HG03571 (cell line): ENCODE measurements around the gene CTNNA2.

Experiments
- ATAC-seq: cut with Tn5 transposase; IDR thresholded peaks from one replicate; pipeline ENCODE4 v1.9.1; 2021; ENCODE audit not compliant: unreplicated experiment

The CTNNA2 gene

DNA sequence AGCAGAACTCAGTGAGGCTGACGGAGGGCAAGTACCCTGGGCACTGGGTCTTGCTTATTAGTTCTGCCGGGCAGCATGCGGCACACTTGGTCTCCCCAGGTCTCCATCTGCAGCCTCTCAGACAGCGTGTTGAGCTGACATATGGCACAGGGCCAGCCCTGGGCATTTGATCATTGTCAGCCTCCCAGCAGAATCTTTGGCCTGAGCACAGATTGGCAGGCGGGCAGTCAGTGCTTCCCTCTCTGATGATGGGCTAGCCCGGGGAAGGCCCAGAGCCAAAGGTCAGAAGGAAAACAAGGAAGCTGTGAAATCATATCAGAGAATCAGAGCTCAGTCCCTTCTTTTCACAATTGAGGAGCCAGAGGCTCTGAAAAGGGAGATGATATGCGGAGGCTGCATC, 941.8 kb downstream of the CTNNA2 start:
- no peak for ATAC-seq

DNA sequence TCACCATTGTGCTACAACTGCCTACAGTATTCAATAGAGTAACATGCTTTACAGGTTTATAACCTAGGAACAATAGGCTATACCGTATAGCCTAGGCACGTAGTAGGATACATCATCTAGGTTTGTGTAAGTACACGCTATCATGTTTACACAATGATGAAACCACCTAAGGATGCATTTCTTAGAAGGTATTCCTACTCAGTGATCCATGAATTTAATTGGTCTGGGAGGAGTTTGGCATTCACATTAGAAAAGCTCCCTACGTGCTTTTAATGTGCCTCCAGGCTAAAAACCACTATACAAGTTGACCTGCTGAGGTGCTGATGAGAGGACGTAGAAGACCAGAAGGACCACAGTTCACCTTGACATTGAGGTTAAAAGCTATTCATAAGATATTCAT, 946.2 kb downstream of the CTNNA2 start:
- ATAC-seq = no peak

DNA sequence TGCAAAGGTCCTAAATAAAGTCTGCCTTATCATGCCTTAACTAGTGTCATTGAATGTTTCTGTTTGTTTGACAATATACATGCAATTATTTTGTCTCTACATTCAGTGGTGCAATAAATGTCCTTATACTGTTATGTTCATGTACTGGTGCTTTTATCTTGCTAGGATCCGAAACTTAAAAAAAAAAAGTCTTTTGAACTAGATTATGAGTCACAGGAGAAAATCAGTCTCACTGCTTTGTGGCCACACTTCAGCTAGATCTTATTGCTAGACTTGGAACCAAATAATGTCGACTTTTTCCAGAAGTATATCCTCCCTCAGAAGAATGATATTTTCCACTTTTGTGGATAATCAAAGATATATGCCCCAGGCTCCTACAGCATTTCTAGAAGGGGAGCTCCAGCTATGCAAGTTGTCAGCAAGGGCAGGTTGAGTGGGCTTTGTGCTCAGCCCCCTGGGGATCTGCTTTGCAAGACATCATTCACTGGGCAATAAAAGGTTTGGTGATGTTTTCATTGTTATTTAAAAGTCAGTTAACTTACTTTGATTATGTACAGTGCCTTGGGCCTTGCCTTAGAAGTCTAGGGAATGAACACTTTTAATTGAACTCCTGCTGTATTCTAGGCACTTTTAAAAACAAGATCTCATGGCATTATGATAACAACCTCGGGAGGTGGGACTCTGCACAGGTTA, 948.8 kb downstream of the CTNNA2 start:
- ATAC-seq = no peak

DNA sequence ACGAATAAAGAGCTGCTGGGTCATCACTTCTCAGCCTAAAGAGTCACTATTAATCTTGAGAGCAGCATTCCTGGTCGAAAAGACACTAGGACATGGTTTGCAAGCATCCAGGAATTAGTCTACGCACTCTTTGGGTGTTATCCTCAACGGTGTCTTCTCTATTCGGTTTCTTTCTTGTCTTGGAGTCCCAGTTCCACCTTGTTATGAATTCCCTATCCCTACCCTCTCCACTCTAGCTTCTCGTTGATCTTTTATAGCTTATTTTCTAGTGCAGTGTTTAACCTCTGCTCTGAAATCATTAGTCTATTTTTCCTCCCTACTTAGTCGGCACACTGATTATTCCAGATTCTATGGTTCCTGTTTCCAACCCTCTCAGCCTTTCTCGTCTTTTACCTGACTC, 949.8 kb downstream of the CTNNA2 start:
- no peak for ATAC-seq

DNA sequence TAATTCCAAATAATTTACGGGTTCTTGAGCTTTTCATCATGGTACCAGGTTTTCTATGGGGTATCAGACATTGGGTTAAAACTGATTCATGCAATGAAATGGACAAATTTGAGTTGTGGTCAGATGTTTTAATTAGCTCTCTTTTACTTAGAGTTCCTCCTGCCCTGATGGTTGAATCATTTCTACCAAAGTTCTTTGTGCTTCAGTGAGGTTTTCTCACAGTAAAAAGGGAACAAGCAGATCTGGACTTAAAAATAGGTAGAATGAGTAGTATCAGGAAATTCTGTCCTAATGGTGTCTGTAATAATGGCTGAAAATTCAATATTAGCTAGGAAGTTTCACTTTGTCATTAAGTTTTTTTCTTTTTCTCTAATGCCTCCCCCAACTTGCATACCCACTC, 951.4 kb downstream of the CTNNA2 start:
- ATAC-seq = no peak

DNA sequence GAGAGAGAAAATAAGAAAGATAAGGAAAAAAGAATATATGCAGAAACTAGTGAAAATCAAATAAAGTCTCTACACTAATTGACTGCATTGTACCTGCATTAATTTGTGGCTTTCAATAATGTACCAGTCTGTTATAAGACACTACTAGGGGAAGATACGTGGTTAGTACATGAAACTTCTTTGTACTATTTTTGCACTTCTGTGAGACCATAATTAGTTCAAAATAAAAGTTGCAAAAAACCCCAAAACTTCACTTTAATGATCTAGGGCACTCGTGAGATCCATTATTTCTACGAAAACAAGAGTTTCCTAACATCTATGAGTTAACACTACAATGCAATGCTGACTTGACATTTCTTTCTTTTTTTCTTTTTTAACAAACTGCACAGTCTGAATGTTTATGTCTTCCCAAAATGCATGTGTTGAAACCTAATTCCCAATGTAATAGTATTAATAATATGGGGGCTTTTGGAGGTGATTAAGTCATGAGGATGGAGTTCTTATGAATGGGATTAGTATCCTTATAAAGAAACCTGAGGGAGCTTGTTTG, 954.5 kb downstream of the CTNNA2 start:
- no peak for ATAC-seq

DNA sequence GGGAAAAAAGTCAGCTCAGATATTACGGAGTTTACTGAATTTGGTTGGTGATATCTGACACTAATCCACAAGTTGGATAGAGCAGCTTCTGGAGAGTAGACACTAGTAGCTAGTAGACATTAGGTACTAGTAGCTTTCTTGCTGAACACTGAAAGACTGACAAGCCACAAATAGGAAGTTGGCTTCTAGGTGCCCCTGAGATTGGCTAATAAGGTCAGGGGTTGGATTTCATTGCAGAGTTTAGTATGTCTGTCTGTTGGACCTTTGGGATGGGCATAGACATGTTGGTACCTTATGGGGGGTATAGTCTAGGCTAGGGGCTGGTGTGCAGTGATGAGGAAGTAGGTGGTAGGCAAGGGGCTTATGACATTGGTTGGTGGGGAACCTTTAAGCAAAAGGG, 956.6 kb downstream of the CTNNA2 start:
- ATAC-seq = no peak

DNA sequence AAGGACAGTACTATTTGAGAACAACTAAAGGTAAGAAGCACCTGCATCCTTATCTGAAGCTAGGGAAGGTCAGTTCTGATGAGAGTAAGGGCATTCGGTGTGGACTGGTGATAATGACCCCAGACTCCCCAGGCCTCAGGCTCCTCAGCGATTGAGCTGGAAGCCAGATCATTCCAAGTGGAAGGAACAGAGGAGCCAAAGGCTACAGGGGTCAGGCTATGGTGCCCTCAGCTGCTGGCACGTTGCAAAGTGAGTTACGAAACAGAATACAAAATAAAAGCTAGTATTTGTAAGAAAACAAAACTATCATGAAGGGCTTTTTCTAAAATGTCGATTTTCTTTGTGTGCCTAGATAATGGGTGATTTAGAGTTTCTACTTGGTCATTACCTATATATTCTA, 960.2 kb downstream of the CTNNA2 start:
- no peak for ATAC-seq

DNA sequence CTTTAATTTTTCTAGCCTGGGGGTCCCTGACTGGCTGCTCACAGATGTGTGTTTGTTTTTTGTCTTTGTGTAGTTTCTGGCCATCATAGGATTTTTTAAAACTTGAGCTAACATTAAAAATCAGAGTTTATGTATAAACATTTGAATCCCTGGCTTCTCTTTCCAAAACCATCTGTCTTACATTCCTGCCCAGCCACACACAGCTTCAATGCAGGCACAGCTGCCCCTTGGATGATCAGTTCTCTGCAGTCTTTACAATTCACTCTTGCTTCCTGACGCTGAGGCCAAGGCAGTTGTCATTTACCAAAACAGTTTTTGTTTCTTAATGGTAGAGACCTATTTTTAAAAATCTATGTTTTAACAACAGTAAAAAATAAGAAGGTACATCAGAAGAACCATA, 960.9 kb downstream of the CTNNA2 start:
- no peak for ATAC-seq

DNA sequence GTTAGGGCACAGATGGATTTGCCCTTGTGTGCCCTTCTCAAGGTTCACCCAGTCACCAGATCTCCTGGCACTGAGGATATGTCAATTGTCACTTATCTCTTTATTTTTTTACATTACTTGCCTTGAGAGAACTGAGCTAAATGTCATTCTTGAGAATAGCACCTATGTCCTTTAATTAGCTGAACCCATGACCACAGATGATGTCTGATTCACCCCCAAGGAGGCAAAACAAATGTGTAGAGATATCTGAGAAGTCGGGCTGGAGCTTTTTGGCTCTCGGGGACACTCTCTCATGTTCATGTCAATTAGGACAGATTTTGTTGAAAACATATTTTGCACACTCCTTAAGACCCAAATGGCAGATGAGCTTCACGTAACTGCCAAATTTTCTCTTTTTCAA, 963.1 kb downstream of the CTNNA2 start:
- no peak for ATAC-seq

DNA sequence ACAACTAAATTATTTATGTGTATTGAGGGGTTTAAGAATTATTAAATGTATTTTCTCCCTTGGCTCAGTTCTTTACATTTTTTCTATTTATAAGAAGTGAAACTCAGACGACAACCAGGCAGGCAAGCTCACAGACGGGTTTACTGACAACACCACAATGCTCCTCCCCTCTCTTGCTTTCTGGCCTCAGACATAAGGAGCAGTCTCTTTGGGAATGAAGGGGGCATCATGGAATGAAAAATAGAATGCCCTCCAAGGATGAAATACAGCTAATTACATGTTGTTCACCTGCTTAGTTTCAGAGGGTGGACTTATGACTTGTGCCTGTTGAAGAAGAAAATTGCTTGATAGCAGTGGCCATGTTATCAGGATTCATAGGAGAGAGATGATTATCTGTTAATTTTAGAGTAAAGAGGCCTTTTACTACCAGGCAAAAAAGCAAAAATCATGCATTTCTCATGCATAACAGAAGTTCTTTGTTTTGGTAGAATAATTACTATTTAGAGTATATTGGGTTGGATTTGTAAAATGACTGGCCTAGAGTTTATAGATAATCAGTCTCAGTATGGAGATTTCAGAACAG, 963.8 kb downstream of the CTNNA2 start:
- no peak for ATAC-seq

DNA sequence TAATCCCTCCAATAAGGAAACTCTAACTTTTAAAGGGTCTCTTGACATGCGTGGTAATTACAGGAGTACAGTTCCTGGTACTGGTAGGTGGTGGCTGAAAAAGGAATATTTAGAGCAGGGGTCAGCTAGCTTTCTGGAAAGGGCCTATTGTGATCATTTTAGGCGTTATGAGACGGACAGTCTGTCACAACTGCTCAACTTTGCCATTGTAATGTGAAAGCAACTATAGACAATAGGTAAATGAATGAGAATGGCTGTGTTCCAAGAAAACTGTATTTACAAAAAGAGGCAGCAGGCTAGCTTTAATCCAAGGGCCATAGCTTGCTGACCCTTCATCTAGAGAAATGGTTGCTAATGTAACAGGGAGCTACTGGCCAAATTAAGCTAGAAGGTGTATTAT, 969.4 kb downstream of the CTNNA2 start:
- no peak for ATAC-seq

DNA sequence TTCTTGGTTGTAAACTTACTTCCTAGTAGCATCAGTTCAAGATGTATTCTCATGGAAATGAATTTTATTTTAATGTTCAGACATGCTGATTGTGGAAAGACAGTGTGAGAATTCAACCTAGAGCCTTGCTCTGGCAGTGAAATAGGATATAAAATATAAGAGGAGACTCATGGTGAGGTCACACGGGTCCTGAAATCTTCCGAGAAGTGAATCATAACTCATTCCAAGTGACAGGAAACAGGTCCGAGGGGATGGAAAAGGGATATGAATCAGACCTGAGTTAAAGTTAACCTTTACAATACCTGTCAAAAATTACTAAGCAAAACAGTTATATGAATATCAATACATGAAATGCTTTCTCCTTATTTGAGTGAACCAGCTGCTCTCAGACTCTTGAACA, 976.9 kb downstream of the CTNNA2 start:
- ATAC-seq = no peak

DNA sequence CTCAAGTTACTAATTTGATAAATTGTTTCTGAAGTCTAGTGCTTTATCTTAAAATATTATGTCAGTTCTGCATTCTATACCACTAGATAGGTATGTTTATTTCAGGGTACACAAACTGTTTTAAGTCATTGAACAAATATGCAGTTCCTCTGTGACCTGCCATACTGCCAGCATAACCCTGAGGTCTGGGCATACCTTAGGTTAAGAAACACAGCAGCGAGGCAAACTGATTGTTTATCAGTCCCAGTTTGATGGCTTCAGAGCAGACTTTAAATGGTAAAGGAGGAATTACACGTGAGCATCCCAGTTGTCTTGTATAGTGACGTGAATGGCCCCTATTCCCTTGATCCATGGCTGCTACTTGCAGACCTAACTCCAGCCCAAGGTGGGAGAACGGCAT, 978.1 kb downstream of the CTNNA2 start:
- ATAC-seq = no peak

DNA sequence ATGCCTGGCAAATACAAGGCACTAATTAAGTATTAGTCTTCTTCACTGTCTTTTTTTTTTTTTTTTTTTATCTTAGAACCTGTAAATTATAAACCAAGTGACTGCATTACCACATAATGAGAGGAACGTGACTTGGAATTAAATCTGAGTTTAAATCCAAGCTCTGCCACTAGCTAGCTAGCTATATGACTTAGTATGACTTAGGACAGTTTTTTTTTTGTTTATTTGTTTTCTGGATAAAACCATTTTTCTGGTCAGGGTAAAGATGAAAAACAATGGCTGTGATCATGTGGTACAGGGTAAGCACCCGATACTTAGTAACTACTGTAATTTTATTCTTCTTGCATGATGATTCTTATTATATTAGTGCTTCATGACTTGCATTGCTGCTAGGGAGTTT, 983.5 kb downstream of the CTNNA2 start:
- ATAC-seq = no peak

DNA sequence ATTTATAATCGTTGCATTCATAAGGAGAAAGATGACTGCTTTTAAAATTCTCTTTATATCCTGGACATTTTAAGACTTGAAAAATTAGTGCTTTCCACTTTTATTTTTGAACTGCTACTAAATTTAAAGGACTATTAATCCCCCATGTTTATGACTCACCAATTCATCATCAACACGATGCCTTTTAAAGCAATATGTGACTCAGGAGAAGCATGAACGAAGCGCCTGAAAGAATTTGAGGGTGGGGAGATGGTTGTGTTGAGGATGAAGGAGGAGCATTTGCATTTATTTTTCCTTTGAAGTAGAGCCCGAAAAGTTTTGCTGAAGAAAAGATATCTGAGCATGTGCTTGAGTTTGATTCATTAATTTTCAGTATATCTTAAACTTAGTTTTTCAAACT, 983.9 kb downstream of the CTNNA2 start:
- no peak for ATAC-seq

DNA sequence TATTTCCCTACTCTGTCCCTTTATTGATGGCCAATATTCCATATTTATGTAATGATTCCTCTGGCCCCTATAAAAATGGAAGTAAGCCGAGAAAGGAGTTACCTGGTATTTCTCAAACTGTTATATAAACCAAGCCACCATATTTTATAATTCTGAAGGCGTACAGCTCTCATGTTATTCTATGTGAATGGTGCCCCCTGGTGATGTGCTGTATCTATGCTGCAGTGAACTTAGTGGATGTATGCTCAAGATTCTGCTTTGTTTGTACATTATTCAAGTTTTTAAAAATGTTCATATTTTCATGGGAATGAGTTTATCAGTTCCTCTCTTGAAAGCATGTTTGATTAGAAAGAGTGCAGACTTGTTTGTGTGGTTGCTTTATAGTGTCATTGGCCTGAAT, 986.2 kb downstream of the CTNNA2 start:
- no peak for ATAC-seq

DNA sequence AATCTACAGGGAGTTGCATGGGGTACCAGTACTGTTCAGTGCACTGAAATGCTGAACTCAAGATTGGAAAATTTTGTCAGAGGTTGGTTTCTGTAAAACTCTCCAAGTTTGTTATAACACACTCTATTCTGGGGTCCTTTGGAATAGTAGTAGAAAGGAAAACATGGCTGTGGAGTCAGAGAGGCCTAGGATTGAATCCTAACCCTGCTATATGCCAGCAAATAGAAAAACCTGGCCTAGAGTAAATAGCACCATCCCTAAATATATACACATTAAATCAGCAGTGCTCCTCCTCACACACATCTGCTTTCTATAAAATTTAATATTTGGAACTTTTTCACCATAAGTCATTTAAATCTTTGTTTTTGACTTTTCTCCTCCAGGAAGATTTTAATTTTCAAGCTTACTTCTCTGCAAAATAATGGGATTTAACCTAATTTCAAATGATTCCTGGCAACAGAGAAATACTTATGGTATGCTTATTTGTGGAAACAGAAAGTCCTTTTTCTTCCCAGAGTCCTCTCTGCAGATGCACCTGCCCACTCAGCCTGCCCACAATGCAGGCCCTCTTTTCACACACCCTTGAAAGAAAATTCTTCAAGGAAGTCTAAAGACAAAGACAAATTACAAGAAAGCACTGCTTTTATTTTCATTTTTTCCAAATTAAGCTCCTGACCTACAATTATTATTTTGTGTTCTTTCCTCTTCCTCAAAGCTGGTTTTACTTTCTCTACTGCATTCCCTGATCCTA, 989.2 kb downstream of the CTNNA2 start:
- no peak for ATAC-seq

DNA sequence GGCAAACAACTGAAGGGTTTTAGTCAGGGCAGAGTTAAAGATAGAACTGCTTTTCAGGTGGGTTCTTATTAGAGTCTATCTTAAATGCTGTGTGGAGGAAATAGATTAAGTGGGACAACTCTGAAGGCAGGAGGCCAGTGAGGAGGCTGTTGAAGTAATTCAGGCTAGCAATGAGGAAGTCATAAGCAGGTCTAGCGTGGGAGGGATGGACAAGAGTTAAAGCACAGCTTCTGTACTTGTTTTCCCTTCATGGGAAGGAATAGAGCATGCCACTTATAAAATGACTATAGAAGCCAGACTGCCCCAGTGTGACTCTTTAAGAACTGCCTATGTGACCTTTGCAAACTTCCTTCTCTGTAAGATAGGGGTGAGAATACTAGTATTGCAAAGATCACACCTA, 993.7 kb downstream of the CTNNA2 start:
- ATAC-seq = no peak

DNA sequence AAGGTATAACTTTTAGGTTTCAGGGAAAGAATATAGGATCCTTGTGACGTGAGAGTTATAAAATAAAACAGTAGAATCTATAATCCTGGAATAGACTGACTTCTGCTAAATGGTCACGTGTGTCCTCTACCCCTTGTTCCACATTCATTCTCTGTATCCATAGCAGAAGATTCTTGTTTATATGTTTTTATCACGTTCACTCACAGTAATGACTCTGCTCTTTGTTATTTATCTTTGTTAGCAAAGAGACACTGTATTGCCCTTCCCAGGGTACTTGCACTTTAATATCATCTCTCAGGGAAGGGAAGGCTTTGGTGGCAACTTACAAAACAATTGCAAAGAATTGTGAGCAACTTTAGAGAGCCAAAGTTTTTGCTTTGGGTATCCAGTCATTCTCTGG, 997.9 kb downstream of the CTNNA2 start:
- ATAC-seq = no peak

DNA sequence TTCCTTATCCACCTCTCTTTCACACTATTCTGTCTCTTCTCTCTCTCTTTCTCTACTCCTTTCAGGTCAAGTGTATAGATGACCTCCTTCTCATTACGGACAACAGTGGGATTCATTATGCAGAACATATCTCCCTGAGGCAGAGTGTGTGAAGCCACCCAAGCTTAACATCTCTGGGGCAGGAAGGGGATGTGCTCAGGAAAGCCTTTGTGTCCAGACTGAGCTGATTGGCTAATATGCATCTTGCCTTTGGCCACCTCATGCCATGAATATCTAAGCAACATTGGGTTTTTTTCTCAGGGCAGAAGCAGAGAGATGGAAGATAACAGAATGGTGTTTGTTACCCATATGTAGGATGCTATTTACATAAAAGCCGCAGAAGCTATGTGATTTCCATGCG, 1003.1 kb downstream of the CTNNA2 start:
- no peak for ATAC-seq

DNA sequence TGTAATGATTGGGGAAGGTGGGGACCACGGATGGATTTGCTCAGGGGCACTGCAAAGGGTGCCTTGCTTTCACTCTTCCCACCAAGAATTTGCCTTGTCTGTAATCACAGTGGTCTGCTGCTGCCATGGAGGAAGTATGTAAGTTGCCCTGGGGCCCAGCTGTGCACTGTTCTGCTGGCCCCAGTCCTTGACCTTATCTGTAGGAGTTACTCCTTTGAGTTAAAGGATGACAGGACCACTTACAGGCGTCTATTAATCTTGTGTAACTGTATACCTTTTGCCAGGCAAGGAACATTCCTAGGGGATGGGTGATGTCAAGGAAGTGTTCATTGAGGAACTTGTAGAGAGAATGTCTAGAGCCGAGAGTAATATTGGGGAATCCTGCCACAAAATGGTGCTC, 1004.5 kb downstream of the CTNNA2 start:
- no peak for ATAC-seq
